H1 (cell line): ENCODE results near the gene KCNH1. TPM values are rescaled to one million over a fixed set of nuclear protein-coding genes. Genes with fewer than 3 reads are reported as not detected.

Source experiments
- ASH2L ChIP-seq: fragments of 200-600, 300-600 bp; sonication (generic); IDR thresholded peaks from one replicate; pipeline ENCODE4 v1.7.1; 2017; ENCODE audit warnings: low read length
- HDAC2 ChIP-seq, 2 experiments: fragments of 300-600 bp in 1 of 2; sonication (generic) in 1 of 2; IDR thresholded peaks; 2 replicates each; pipeline ENCODE4 v1.6.1; 2011 to 2012; ENCODE audit warnings: low read depth in 2 of 2, low read length in 2 of 2, mild to moderate bottlenecking in 2 of 2, moderate library complexity in 2 of 2, borderline replicate concordance in 1 of 2, inconsistent platforms in 1 of 2
- KDM1A ChIP-seq: fragments of 200-600, 300-600 bp; sonication (generic); IDR thresholded peaks from 2 replicates; pipeline ENCODE4 v1.7.1; 2016; ENCODE audit warnings: mild to moderate bottlenecking, low read length, borderline replicate concordance
- MAX ChIP-seq: IDR thresholded peaks from 2 replicates; pipeline ENCODE4 v1.6.1; 2012; ENCODE audit warnings: inconsistent platforms
- SRF ChIP-seq: IDR thresholded peaks from 2 replicates; pipeline ENCODE4 v1.6.1; 2011; ENCODE audit warnings: mild to moderate bottlenecking, low read depth, low read length, moderate library complexity
- polyA plus RNA-seq, 7 experiments: library from polyadenylated mRNA; depleted of rRNA in 3 of 7; stranded (reverse) in 5 of 7; unstranded in 2 of 7; fragments of >200 nt in 5 of 7; fragments of 200-250 nt in 2 of 7; gene quantifications; 1 replicate in 5 of 7; 2 replicates in 1 of 7; 4 replicates in 1 of 7; pipeline versions ENCODE4 v1.2.1 to v1.2.3, GENCODE V29; 2011 to 2013; ENCODE audit warnings: missing spikeins in 2 of 7, mixed read lengths in 2 of 7
- total RNA-seq: library from RNA; stranded (reverse); fragmentation: NEBNext Ultra II Directional; extraction: Animal tissue kit (Norgen Biotek cat#: 25700); gene quantifications from 2 replicates; pipeline ENCODE4 v1.2.1, GENCODE V29; 2021

The KCNH1 gene
- total and polyA plus RNA-seq, 2 of the 8 experiments (the other 6 are each of a cell fraction or from before 2014, with no cell fraction given) = 0.27 to 0.34 TPM

- TF ChIP-seq KDM1A (no peak), HDAC2 (IDR thresholded peaks at IDR 0.05; ENCODE audit: borderline replicate concordance in 1 of 2, low read depth in 2 of 2, low read length in 2 of 2) (no peak), MAX (no peak), SRF (no peak), ASH2L (no peak)
These were observed 34.6 kb downstream of the KCNH1 start (continued) for GRCh38 chr1:211099393-211099792.
